GM18526 (cell line): ENCODE measurements around the gene LCE1D.

ENCODE experiments used
- POLR2A ChIP-seq: IDR thresholded peaks from 3 replicates; pipeline ENCODE4 v1.6.1; 2011; ENCODE audit not compliant: insufficient read length; ENCODE audit errors: extremely low read depth

Gene LCE1D

DNA sequence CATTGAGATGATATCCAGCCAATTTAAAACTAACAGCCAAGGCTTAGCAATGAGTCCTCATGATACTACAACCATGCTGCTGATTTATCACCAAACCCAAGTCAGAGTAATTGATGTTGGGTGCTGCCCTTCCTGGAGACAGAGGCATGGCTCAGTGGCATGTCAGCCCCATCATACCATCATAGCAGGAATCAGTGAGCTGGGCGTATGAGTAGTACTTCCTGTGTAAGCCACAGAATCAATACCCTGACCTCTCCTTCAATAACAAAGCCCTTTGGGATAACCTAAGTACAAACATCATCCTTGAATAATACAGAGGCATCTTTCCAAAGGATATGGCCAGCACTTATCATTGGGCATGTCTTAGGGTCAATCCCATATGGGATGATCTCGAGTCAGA lies 13.4 kb upstream of the LCE1D start:
- no peak for TF ChIP-seq POLR2A

DNA sequence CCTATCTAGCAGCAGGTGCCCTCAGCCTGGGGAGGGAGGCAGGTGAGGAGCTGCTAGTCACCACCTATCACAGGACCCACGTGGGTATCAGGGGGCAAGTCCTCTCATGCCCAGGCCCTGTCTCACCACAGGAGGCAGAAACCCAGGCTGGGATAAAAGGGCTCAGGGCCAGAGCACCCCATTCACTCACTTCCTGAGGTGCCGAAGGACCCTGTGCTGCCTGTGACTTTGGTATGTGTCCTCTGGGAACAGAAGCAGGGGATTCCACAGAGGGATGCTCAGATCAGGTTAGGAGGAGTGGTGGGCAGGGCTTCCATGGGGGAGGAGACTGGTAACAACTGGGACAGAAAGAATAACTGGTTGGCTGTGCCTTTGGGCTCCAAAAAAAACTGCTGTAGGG lies 10.4 kb upstream of the LCE1D start, which contains the start of gene LCE1E:
LCE1E (plus strand) TSS at position 181 of the 400 bp plus-strand sequence. CDS start 1,043 bp downstream, outside the sequence.
- no peak for TF ChIP-seq POLR2A

DNA sequence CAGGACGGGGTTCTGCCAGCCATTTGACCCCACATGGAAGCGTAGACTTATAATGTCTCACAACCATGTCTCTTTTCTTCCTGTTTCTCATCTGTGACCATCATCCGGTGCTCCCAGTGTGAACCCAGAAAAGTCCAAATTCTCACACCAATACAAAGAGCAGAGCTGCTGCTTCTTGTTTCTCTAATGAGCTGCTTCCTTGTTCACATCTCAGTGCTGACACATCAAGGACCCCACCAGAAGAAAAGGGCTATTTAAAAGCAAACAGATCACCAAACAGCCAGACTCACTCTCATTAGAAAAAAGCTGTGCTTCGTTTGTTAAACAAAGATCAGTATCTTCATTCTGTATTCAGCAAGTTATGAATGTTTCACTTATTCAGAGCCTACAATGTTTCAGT lies 835 bp upstream of the LCE1D start:
- TF ChIP-seq POLR2A = no peak

DNA sequence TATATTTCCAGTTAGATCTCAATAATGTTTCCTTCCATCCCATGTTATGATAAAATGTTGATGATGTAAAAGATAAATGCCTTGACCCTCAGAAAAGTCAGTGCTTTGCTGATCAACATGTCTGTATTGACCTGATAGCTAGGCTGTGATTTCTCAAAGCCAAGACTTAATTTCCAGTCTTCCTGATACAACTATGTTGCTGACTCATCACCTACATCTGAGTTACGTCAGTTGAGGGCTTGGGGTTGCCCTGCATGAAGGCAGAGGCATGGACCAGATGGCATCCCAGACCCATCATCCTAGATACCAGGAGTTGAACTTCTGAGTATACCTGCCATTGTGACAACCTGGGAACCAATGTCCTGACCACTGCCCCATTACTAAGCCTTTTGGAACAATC lies 4.8 kb downstream of the LCE1D start:
- TF ChIP-seq POLR2A = no peak

DNA sequence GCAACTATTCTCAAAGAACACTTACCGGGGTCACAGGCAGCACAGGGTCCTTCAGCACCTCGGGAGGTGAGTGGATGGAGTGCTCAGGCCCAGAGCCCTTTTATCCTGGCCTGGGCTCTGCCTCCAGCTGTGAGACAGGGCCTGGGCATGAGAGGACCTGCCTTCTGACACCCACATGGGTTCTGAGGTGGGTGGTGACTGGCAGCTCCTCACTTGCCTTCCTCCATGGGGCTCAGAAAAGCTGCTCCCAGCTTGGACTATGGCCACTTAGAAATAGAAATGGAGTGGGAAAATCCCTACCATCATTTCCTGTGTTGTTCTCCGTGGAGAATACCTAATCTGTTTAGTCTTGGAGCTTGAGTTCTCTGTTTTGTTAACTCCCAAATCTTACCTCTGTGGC lies 10.1 kb downstream of the LCE1D start, which contains the start of gene LCE1C:
LCE1C (minus strand) TSS at position 76 of the 400 bp plus-strand sequence. CDS start 1,173 bp downstream, outside the sequence.
- no peak for TF ChIP-seq POLR2A

DNA sequence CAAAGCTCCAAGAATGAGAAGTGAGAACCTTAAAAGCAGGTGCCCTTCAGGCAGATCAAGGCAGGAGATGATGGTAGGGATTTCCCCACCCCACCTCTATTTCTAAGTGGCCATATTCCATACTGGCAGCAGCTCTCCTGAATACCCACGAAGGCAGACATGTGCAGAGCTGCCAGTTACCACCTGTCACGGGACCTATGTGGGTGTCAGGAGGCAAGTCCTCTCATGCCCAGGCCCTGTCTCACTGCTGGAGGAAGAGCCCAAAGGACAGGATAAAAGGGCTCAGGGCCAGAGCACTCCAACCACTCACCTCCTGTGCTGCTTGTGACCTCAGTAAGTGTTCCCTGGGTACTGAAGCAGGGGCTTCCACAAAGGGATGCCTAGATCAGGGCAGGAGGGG lies 14.5 kb downstream of the LCE1D start:
- no peak for TF ChIP-seq POLR2A

DNA sequence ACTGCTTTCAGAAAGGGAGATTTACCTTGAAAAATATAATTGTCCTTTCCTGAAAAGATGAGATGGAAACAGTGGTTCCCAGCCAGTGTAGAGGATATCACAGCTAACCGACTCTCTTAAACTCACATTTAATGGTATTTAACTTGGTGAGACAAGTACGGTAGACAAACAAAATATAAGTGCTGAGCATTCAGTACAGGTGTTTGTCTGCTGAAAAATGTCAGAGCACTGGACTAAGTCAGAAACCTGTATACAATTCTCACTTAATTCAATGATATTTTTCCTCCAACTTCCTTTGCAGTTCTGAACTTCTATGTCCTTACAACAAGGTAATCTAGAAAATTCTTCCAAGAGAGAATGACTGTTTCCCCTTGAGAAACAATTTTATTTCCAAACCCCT lies 15.2 kb downstream of the LCE1D start, which contains the start of gene LCE1B:
LCE1B (plus strand) TSS at position 301 of the 400 bp plus-strand sequence. CDS start 476 bp downstream, outside the sequence.
- TF ChIP-seq POLR2A = no peak

DNA sequence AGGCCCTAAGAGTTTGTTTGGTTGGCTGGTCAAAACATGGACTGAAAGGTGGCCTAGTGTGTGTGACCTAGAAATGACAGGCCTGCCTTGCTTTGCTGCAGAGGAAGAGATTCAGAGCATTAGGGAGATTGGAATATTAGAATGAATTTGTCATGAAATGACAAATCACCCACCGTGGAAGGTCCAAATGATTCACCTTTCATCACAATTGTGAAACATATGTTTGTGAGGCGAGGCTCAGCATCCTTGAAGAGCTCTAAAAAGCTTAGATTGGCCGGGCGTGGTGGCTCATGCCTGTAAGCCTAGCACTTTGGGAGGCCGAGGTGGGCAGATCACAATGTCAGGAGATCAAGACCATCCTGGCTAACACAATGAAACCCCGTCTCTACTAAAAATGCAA lies 20.8 kb downstream of the LCE1D start:
- no peak for TF ChIP-seq POLR2A

DNA sequence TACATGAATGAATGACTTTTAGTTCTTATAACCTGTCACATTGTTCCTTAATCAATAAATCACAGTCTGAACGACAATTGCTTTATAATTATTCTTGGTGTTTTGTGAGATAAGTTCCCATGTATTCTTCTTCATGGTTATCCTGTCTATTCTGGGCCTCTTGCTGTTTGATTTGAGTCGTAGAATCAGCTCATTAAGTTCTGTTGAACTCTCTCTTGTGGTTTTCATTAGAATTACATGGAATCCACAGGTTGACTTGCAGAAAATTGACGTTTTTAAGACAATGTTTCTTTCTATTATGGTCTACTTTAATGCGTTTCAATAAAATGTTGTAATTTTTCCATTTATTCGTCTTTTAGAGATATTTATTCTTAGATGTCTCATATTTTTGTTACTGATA lies 26.8 kb downstream of the LCE1D start:
- TF ChIP-seq POLR2A = no peak

DNA sequence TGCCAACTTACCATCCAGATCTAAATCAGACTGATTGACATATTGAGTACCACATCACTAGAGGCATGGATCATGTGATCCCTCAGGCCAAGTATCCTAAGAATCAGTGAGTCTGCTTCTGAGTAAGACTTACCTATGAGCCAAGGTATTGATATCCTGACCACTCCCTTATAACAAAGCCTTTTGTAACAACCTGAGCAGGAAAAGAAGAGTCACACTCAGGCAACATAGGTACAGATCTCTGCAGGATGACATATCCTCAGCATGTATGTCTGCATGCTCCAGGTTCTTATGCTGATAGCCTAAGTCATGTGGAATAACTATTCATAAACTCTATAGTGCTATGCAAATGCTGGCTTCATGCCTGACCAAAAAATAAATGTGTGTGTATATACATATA lies 28.4 kb downstream of the LCE1D start:
- no peak for TF ChIP-seq POLR2A

DNA sequence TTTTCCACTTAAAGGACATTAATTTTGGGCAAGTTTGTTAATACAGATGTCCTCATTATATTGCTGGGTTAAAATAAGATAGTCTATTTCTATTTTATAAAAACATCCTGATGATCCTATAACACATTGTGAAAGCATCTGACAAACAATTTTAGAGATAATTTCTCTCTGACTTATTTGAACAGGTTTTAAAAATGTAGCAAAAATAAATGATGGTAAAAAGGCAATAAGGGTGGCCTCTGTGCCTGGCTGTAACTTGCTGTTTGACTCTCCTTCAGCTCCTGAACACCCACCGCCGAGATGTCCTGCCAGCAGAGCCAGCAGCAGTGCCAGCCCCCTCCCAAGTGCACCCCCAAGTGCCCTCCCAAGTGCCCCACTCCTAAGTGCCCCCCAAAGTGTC lies 30.7 kb downstream of the LCE1D start, which contains the start of gene LCE1A:
LCE1A (plus strand) TSS at position 301 of the 400 bp plus-strand sequence; CDS start at position 301, 0 bp downstream.
- TF ChIP-seq POLR2A = no peak

DNA sequence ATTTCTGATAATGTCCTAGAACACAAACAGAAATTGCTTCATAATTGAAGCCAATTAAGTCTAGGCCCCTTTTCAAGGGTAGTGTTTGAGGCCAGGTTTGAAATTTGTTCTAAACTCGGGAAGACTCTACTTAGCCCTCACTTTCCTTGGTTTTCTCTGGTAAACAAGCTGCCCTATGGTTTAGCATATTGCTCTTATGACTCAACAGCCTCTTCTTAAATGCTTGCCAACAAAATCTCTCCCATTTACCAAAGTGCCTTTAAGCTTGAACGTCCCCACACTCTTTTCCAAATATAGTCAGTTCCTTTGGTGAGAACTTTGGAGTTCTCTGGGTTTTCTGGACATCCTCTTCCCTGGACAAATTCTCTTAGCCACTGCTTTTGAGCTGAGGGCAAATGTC lies 40.3 kb downstream of the LCE1D start:
- TF ChIP-seq POLR2A = no peak

DNA sequence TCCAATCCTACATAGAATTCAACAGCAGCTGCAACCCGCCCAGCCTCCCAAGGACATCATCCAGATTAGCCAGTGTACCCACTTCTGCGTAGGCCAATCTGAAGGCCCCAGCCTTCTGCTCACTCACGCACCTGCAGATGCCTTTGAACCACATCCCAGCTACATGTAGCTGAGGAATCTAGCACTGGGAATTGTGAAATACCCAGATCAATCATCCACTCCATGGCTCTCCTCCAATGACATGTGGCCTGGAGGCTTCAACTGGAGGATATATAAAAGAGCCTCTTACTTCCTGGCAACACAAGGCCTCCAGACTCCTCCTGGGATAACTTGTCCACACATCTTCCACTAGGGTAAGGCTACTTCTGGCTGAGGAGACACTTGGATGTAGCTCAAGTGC lies 46.0 kb downstream of the LCE1D start, which contains the start of gene LCE6A:
LCE6A (plus strand) TSS at position 301 of the 400 bp plus-strand sequence. CDS start 665 bp downstream, outside the sequence.
- no peak for TF ChIP-seq POLR2A
